Activated effector memory CD4-positive, alpha-beta T cell treated with anti-CD3 and anti-CD28 coated beads, Interleukin-2, amount 50 U/mL, for 16 hours (primary cell): ENCODE measurements around the gene AFMID.
"Not testable (repeated sequence)": the region's sequence is repeated elsewhere in the genome, so short reads cannot be mapped to it uniquely, and the experiment has no call there.

Source experiments
- DNase-seq: peaks from one replicate; pipeline ENCODE4 v3.0.0-alpha.2; 2020

The AFMID gene, protein sequence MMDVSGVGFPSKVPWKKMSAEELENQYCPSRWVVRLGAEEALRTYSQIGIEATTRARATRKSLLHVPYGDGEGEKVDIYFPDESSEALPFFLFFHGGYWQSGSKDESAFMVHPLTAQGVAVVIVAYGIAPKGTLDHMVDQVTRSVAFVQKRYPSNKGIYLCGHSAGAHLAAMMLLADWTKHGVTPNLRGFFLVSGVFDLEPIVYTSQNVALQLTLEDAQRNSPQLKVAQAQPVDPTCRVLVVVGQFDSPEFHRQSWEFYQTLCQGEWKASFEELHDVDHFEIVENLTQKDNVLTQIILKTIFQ

DNA sequence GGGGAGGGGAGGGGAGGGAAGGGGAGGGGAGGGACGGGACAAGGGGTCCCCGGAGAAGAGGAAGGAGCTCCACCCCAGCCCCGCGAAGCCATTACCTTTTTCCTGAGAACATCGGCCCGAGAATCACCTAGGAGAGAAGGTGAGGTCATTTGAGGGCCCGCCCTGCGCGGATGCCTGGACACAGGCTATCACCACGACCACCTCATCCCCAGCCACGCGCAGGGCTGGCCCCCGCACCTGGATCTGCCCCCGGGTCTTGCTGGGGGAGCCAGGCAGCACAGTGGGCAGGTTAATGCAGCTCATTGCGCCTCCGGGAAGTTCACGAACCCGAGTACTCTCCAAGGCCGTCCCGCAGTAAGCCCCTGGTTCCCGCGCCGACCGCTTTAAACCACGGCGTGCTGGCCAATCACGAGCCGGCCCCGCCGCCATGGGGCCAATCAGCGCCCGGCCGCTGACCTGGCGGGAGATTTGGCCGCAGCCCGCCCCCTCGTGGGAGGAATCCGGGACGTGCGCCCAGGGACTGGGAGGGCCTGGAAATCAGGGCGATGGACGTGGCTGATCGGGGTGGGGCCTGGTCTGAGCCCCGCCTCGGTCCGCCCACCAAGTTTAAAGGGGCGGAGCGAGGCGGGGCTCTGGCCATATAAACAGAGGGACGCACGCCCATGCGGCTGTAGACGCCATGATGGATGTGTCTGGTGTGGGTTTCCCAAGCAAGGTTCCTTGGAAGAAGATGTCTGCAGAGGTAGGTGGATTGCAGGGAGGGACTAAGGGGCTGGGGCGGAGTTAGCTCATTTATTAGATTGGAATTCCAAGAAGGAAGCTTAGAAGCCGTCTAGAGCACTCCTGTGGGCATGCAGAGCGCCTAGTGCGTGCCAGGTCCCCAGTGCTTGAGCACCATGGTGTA, at the start of gene AFMID, which contains the start of gene TK1:
Gene AFMID, plus strand, starts transcription at position 671 of the 904 bp plus-strand sequence. Its CDS starts 9 bp downstream, at position 680.
Gene TK1, minus strand, starts transcription at position 361 of the 904 bp plus-strand sequence. Its CDS starts 58 bp downstream, at position 303.
- DNase-seq = peak; percentile 94

DNA sequence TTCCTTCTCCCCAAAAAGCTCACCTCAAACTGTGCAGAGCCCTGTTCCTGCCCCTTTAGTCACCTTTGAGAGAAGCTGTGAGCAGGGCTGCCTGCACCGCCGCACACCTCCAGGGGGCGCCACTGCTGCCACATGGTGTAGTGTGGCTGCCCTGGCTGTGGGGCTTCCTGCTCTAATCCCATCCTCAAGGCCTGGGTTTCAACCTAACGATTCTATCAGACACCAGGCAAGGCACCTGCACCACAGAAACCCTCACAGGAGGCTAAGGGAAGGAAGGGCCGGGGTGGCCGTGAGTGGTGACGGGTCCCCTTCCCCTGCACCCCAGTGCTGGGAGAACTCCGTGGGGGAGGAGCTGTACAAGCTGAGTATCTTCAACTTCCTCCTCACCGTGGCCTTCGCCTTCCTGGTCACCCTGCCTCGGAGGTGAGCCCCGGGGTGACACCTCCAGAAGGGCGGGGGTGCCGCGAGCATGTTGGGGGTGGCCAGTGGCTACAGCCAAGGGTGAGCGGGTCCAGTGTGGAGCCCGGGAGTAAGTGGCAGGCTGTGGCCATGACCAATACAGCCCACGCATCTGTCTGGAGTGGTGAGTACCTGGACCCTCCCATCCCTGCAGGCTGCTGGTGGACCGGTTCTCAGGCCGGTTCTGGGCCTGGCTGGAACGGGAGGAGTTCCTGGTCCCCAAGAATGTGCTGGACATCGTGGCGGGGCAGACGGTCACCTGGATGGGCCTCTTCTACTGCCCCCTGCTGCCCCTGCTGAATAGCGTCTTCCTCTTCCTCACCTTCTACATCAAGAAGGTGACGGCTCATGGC, 49.6 kb upstream of the AFMID start:
- peak; percentile 79 for DNase-seq

GRCh38 chr17:78138204-78139060, 48.7 kb upstream of the AFMID start:
- no peak for DNase-seq

DNA sequence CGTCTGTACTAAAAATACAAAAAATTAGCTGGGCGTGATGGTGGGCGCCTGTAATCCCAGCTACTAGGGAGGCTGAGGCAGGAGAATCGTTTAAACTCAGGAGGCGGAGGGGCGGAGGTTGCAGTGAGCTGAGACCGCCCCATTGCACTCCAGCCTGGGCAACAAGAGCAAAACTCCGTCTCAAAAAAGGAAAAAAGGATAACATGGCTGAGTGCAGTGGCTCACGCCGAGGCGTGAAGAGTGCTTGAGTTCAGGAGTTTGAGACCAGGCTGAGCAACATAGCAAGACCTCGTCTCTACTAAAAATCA, 47.3 kb upstream of the AFMID start:
- not testable (repeated sequence) for DNase-seq

- DNase-seq = peak; percentile 96
Measured at GRCh38 chr17:78140169-78141051, 46.8 kb upstream of the AFMID start.

DNA sequence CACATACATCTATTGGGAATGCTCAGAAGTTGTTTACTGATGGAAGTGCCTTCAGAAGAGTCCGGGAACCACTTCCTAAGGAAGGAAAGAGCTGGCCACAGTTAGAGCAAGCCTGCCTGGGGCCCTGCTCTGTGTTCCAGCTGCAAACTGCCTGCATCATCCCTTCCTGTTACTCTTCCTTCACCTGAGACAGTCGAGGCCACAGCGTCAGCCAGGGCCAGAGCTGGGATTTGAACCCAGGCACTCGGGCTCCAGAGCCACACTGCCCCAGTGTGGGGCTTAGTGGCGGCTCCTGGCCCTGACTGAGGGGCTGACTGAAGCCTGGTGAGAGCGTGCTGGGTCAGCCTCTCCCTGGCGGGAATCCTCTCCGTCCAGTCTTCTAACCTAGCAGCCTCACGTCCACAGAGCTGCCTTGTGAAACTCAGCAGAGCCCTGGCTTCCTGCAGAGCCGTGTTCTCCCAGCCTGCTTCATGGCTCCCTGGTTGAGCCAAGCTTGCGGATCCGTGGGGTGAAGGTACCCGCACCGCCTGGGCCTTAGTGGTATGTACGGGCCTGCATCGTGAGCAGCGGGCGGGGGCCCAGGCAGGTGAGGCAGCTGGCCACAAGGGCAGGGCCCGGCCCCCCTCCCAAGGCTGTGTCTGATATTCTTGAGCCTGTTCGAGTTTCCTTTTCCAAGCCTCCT, 45.6 kb upstream of the AFMID start:
- no peak for DNase-seq

DNA sequence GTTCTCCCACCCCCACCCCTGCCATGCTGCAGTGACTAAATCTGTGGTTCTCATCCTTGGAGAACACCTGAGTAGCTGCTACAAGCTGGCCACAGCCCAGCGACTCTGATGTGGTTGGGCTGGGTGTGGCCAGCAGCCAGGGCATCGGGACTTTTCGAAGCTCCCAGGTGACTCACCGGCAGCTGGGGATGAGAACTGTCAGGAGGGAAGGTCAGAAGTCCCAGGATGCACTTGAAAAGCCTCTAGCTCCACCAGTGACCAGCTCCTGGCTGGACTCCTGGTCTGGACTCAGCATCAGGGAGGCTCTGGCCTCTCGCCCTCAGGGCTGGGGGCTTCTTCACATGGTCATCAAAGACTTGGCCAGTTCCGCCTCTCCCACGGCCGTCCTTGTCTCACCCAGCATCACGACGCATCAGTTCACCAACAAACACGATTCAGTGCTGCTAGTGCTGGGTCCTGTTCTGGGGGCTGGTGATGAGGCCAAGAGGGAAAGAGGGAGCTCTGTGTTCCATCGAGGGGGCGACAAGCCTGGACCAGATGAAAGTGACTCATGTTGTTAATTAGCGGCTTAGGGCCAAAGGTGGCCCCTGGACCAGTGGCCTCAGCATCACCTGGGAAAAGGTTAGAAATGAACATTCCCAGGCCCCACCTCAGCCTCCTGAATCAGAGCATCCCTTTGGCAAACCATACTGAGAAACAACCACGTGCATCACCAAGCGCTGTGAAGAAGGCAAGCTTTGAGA, 44.9 kb upstream of the AFMID start:
- DNase-seq = no peak

GRCh38 chr17:78143214-78144146, 43.7 kb upstream of the AFMID start:
- DNase-seq = no peak

- DNase-seq = no peak
Measured at GRCh38 chr17:78144147-78144719, 42.9 kb upstream of the AFMID start.

DNA sequence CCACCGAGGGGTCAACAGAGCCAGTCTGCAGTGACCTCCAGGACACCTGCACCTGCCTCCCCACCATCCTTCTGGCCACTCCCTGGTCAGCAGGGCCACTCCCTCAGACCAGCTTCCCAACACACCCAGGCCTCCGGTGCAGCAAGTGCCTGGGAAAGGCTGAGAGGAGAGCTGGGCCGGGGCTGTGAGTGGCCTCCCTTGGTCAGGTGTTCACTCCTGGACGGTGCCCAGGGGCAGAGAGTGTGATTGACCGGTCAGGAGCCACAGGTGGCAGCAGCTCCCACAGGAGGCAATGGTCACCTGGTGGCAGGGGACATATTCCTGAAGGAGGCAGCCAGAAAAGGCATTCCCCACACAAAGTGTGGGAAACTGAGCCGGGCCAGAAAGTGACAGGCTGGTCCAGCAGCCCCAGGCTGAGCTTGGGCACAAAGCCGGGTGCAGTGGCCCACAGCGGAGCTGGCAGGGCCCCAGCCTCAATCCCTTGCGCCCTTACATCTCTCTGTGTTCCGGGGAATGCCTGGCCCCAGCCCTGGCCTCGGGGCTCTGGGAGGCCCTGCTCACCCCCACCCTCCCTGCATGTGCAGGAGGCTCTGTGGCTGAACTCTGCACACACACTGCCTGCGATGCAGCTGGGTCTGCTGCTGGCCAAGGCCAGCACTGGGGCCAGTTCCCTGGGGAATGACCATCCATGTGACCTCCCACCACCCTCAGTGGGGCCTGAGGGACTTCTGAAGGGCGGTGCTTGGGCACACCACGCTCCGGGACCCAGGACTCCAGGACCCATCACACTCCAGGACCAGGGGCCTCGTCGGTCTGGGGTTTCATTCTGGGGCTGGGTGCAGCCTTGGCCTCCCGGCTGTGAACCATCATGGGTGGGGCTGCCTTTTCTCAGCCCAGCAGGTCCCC, 42.2 kb upstream of the AFMID start:
- no peak for DNase-seq

GRCh38 chr17:78146471-78146869, 40.7 kb upstream of the AFMID start:
- no peak for DNase-seq

- DNase-seq = no peak
Measured at GRCh38 chr17:78146881-78147280, 40.3 kb upstream of the AFMID start.

GRCh38 chr17:78147315-78147998, 39.7 kb upstream of the AFMID start:
- DNase-seq = no peak

DNA sequence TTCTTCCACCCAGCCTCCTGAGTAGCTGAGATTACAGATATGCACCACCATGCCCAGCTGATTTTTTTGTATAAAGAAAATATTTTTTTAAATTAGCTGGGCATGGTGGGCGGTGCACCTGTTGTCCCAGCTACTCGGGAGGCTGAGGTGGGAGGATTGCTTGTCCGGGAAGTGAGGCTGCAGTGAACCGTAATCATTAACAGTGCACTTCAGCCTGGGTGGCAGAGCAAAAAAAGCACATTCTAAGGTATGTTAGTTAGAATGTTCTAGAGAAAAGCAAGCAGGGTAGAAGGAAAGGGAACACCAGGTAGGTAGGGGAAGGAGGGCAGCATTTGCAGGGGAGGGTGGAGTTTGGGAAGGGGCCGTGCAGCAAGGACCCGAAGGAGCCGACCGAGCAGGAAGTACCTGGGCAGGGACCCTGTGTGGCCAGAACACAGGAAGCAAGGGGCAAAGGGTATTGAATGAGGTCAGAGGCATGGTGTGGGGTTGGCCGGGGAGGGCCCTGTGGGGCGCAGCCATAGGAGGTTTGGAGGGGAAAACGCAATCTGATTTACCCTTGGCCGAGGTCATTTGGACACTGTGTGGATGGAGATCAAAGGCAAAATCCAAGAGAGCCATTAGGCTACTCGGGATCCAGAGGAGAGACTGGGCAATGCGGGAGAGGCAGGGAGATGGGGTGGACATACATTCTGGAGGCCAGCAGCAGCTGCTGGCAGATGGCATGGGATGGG, 38.7 kb upstream of the AFMID start:
- DNase-seq = no peak

- DNase-seq = no peak
Measured at GRCh38 chr17:78151514-78152008, 35.6 kb upstream of the AFMID start.
